Measurements from ENCODE around the gene EHD3. TPM values are rescaled to one million over a fixed set of nuclear protein-coding genes. Genes with fewer than 3 reads are reported as not detected.

Gene EHD3
- 1.8 and 1.9 TPM in 2 replicates for total RNA-seq (2021)
- Bru-seq, nascent RNA, result percentile 34 among the genes with signal in this experiment
- percentile 27 among the genes with signal in this experiment for BruChase-seq, experiment 1, labeled RNA remaining after a 2-hour chase
- BruChase-seq, experiment 2, labeled RNA remaining after a 6-hour chase, result percentile 38 among the genes with signal in this experiment
- long read RNA-seq, full-length matches to known transcripts, result 3 of 5 reads
- long read RNA-seq, partial matches to known transcripts, result 2 of 5 reads
- long read RNA-seq, other reads (novel, unspliced or antisense), result 0 of 5 reads

- Histone ChIP-seq H3K4me2 (peak within 1 kb of the TSS; percentile 90), H3K27me3 (ENCODE audit: insufficient read depth, low read depth) (no peaks in the 10 kb centered on the region), H3K4me3 (peak within 1 kb of the TSS; percentile 62), H2AFZ (peak within 1 kb of the TSS; percentile 81), H3K4me1 (replicated peaks; ENCODE audit: insufficient read depth) (peaks cover 10% of the 10 kb centered on the region), H3F3A (ENCODE audit: insufficient read depth, low read depth) (peaks cover 10% of the 10 kb centered on the region; the same call in 1 of the 2 replicates), H3K9me3 (ENCODE audit: insufficient read depth, low read depth) (no peaks in the 10 kb centered on the region), H3K9me2 (ENCODE audit: insufficient read depth) (no peaks in the 10 kb centered on the region), H3K79me2 (ENCODE audit: low read depth) (no peaks in the 10 kb centered on the region), H3K36me3 (ENCODE audit: low read depth) (no peaks in the 10 kb centered on the region), H3K27ac (no peak within 1 kb of the TSS), H4K20me1 (ENCODE audit: insufficient read depth) (no peaks in the 10 kb centered on the region)
- CTCF ChIA-PET, result interaction anchor here (0.6 kb wide), 2 partner anchors 289 to 1493 kb away, joined by 3 to 4 read pairs; no protein-coding TSS in a partner anchor
- peak; percentile 69 to 82 for DNase-seq
- POLR2A ChIA-PET (ENCODE audit: unreplicated experiment), result no interaction called here
- TSS peak; percentile 22 for BruUV-seq (replicated peaks)
- TF ChIP-seq CTCF (conservative IDR thresholded peaks at IDR 0.05), result peak; percentile 73
- TF ChIP-seq EZH2 (IDR thresholded peaks at IDR 0.05; ENCODE audit: low read depth), result no peak
- intact Hi-C loops (cut with micrococcal nuclease; ENCODE audit: unreplicated experiment), result loop anchor here (2.0 to 5.0 kb wide), 2 partner anchors 98 to 197 kb away; no protein-coding TSS in a partner anchor
Observed at GRCh38 chr2:31233741-31234682, at the start of gene EHD3. Gene EHD3, plus strand, starts transcription at chr2:31234152. Its CDS starts 470 bp downstream, at chr2:31234622.

GRCh38 chr2:31187166-31187565 lies 46.8 kb upstream of the EHD3 start:
- Histone ChIP-seq H3K4me2 (no peak overlapping the region), H3K4me1 (replicated peaks; ENCODE audit: insufficient read depth) (no peaks in the 10 kb centered on the region), H3K27ac (no peak overlapping the region), H3K9me3 (ENCODE audit: insufficient read depth, low read depth) (no peaks in the 10 kb centered on the region), H3K9me2 (ENCODE audit: insufficient read depth) (no peaks in the 10 kb centered on the region), H3K79me2 (ENCODE audit: low read depth) (no peaks in the 10 kb centered on the region), H4K20me1 (ENCODE audit: insufficient read depth) (no peaks in the 10 kb centered on the region), H3F3A (ENCODE audit: insufficient read depth, low read depth) (no peaks in the 10 kb centered on the region), H2AFZ (no peak overlapping the region), H3K27me3 (ENCODE audit: insufficient read depth, low read depth) (0 out of 2 replicates have a peak, but pooled peaks cover 4% of the 10 kb centered on the region), H3K4me3 (no peak overlapping the region), H3K36me3 (ENCODE audit: low read depth) (no peaks in the 10 kb centered on the region)
- TF ChIP-seq CTCF (conservative IDR thresholded peaks at IDR 0.05) (no peak), EZH2 (IDR thresholded peaks at IDR 0.05; ENCODE audit: low read depth) (no peak)
- POLR2A ChIA-PET (ENCODE audit: unreplicated experiment), result no interaction called here
- DNase-seq, result no peak
- intact Hi-C loops (cut with micrococcal nuclease; ENCODE audit: unreplicated experiment), result no loop called here
- BruUV-seq (replicated peaks), result no TSS peak
- CTCF ChIA-PET, result no interaction called here

GRCh38 chr2:31188131-31188530 lies 45.8 kb upstream of the EHD3 start:
- H3K4me1 ChIP-seq (replicated peaks; ENCODE audit: insufficient read depth), result no peaks in the 10 kb centered on the region
- H3K4me2 ChIP-seq, result no peak overlapping the region
- DNase-seq, result no peak
- H3F3A ChIP-seq (ENCODE audit: insufficient read depth, low read depth), result no peaks in the 10 kb centered on the region
- H3K9me2 ChIP-seq (ENCODE audit: insufficient read depth), result no peaks in the 10 kb centered on the region
- no peaks in the 10 kb centered on the region for H3K9me3 ChIP-seq (ENCODE audit: insufficient read depth, low read depth)
- H3K79me2 ChIP-seq (ENCODE audit: low read depth), result no peaks in the 10 kb centered on the region
- BruUV-seq (replicated peaks), result no TSS peak
- no peak overlapping the region for H3K4me3 ChIP-seq
- no peak overlapping the region for H3K27ac ChIP-seq
- no peak overlapping the region for H2AFZ ChIP-seq
- TF ChIP-seq EZH2 (IDR thresholded peaks at IDR 0.05; ENCODE audit: low read depth), result no peak
- TF ChIP-seq CTCF (conservative IDR thresholded peaks at IDR 0.05), result no peak
- intact Hi-C loops (cut with micrococcal nuclease; ENCODE audit: unreplicated experiment), result no loop called here
- no peaks in the 10 kb centered on the region for H3K36me3 ChIP-seq (ENCODE audit: low read depth)
- ChIA-PET POLR2A (ENCODE audit: unreplicated experiment) (no interaction called here), CTCF (no interaction called here)
- 0 out of 2 replicates have a peak, but pooled peaks cover 4% of the 10 kb centered on the region for H3K27me3 ChIP-seq (ENCODE audit: insufficient read depth, low read depth)
- H4K20me1 ChIP-seq (ENCODE audit: insufficient read depth), result no peaks in the 10 kb centered on the region
